ENCODE results near the gene STAT3. TPM values are rescaled to one million over a fixed set of nuclear protein-coding genes. Genes with fewer than 3 reads are reported as not detected.
"Not testable (repeated sequence)": the region's sequence is repeated elsewhere in the genome, so short reads cannot be mapped to it uniquely, and the experiment has no call there.

Gene STAT3
- total RNA-seq, 2 experiments from 2014 or later: 14.8 to 28.7 TPM

GRCh38 chr17:42402117-42402516, 13.9 kb upstream of the STAT3 start:
- intact Hi-C loops (cut with micrococcal nuclease; ENCODE audit: unreplicated experiment): loop anchor here (10.0 kb wide), 2 partner anchors 177 to 217 kb away; partner anchors contain the start of genes HCRT and KCNH4
- Histone ChIP-seq H3K4me1 (ENCODE audit: insufficient read depth, low read length, poor library complexity, severe bottlenecking) (peaks cover 11% of the 10 kb centered on the region), H3K4me3 (ENCODE audit: low read depth, low read length, poor library complexity, severe bottlenecking) (no peak overlapping the region), H3K9me2 (ENCODE audit: insufficient read depth, low read length) (no peaks in the 10 kb centered on the region), H2AFZ (ENCODE audit: low read length) (no peak overlapping the region), H4K20me1 (ENCODE audit: insufficient read depth, low read length) (no peaks in the 10 kb centered on the region; the same call in 1 of the 2 replicates), H3K79me2 (ENCODE audit: insufficient read depth, low read depth, low read length) (no peaks in the 10 kb centered on the region), H3K4me2 (ENCODE audit: low read length) (no peak overlapping the region), H3K9me3 (ENCODE audit: low read length) (no peaks in the 10 kb centered on the region), H3K36me3 (ENCODE audit: insufficient read depth, low read length) (no peaks in the 10 kb centered on the region), H3K27ac (ENCODE audit: low read depth, low read length, poor library complexity, severe bottlenecking) (no peak overlapping the region)
- ChIA-PET POLR2A (interaction anchor here (1.3 kb wide), 1 partner anchor 14 kb away, joined by 3 read pairs; the partner anchor contains the start of gene STAT3), CTCF (ENCODE audit: unreplicated experiment) (interaction anchor here (2.0 kb wide), 1 partner anchor 80 kb away, joined by 8 read pairs; no protein-coding TSS in a partner anchor)
- no TSS peak for BruUV-seq (replicated peaks)
- no peak for TF ChIP-seq CTCF (conservative IDR thresholded peaks at IDR 0.05; ENCODE audit: low read length)
- no peak for TF ChIP-seq EZH2phosphoT487 (IDR thresholded peaks at IDR 0.05; ENCODE audit: borderline replicate concordance, low read depth, low read length)
- no peak for DNase-seq (ENCODE audit: low spot score)

GRCh38 chr17:42400844-42401375, 12.7 kb upstream of the STAT3 start:
- intact Hi-C loops (cut with micrococcal nuclease; ENCODE audit: unreplicated experiment): loop anchor here (10.0 kb wide), 2 partner anchors 176 to 216 kb away; partner anchors contain the start of genes HCRT and KCNH4
- H4K20me1 ChIP-seq (ENCODE audit: insufficient read depth, low read length); POLR2A ChIA-PET; H3K4me2 ChIP-seq (ENCODE audit: low read length); H3K4me3 ChIP-seq (ENCODE audit: low read depth, low read length, poor library complexity, severe bottlenecking); H3K4me1 ChIP-seq (ENCODE audit: insufficient read depth, low read length, poor library complexity, severe bottlenecking); DNase-seq (ENCODE audit: low spot score); H3K27ac ChIP-seq (ENCODE audit: low read depth, low read length, poor library complexity, severe bottlenecking); H3K79me2 ChIP-seq (ENCODE audit: insufficient read depth, low read depth, low read length); H3K9me2 ChIP-seq (ENCODE audit: insufficient read depth, low read length); CTCF ChIA-PET (ENCODE audit: unreplicated experiment); H3K36me3 ChIP-seq (ENCODE audit: insufficient read depth, low read length); BruUV-seq (replicated peaks); H2AFZ ChIP-seq (ENCODE audit: low read length); H3K9me3 ChIP-seq (ENCODE audit: low read length): not testable (repeated sequence)

- H3K79me2 ChIP-seq (ENCODE audit: insufficient read depth, low read depth, low read length): no peaks in the 10 kb centered on the region
- intact Hi-C loops (cut with micrococcal nuclease; ENCODE audit: unreplicated experiment): loop anchor here (10.0 kb wide), 2 partner anchors 175 to 215 kb away; partner anchors contain the start of genes HCRT and KCNH4
- POLR2A ChIA-PET: interaction anchor here (0.8 to 1.1 kb wide), 2 partner anchors 12 to 86 kb away, joined by 3 to 4 read pairs; partner anchors contain the start of gene STAT3
- no TSS peak for BruUV-seq (replicated peaks)
- TF ChIP-seq CTCF (conservative IDR thresholded peaks at IDR 0.05; ENCODE audit: low read length) (no peak), EZH2phosphoT487 (IDR thresholded peaks at IDR 0.05; ENCODE audit: borderline replicate concordance, low read depth, low read length) (no peak)
- H3K27ac ChIP-seq (ENCODE audit: low read depth, low read length, poor library complexity, severe bottlenecking): no peak overlapping the region
- H3K36me3 ChIP-seq (ENCODE audit: insufficient read depth, low read length): no peaks in the 10 kb centered on the region
- no peak overlapping the region for H3K4me2 ChIP-seq (ENCODE audit: low read length)
- H3K9me3 ChIP-seq (ENCODE audit: low read length): no peaks in the 10 kb centered on the region
- no peak overlapping the region for H3K4me3 ChIP-seq (ENCODE audit: low read depth, low read length, poor library complexity, severe bottlenecking)
- H4K20me1 ChIP-seq (ENCODE audit: insufficient read depth, low read length): no peaks in the 10 kb centered on the region; the same call in 1 of the 2 replicates
- no peaks in the 10 kb centered on the region for H3K9me2 ChIP-seq (ENCODE audit: insufficient read depth, low read length)
- H2AFZ ChIP-seq (ENCODE audit: low read length): no peak overlapping the region
- CTCF ChIA-PET (ENCODE audit: unreplicated experiment): no interaction called here
- DNase-seq (ENCODE audit: low spot score): no peak
- no peaks in the 10 kb centered on the region for H3K4me1 ChIP-seq (ENCODE audit: insufficient read depth, low read length, poor library complexity, severe bottlenecking)
Observed at GRCh38 chr17:42399948-42400843, 12.0 kb upstream of the STAT3 start.
